Activated naive CD4-positive, alpha-beta T cell treated with anti-CD3 and anti-CD28 coated beads, Interleukin-2, amount 10 ng/mL, durations not matched to agents 7 days and 5 days (primary cell): ENCODE data around the gene AHRR.
A peak's percentile ranks its signal among the peaks of the same experiment; 100 is the strongest.

ENCODE experiments used
- CTCF ChIA-PET: fragments of 350-600 bp; sonication (Branson Sonifier 250); formaldehyde crosslinking; loops from one replicate; lab custom pipeline; 2021; ENCODE audit warnings: antibody characterized with exemption; lab: Charles Lee
- DNase-seq: peaks from one replicate; pipeline ENCODE4 v3.0.0-alpha.2; 2020
- H3K27ac Mint-ChIP-seq: one replicate; pipeline ENCODE4 v1.8.0; 2021; ENCODE audit warnings: mild to moderate bottlenecking, moderate library complexity, mixed read lengths
- H3K27me3 Mint-ChIP-seq: one replicate; pipeline ENCODE4 v1.8.0; 2021; ENCODE audit warnings: mild to moderate bottlenecking, mixed read lengths
- H3K36me3 Mint-ChIP-seq: one replicate; pipeline ENCODE4 v1.8.0; 2021; ENCODE audit warnings: mixed read lengths
- H3K4me1 Mint-ChIP-seq: one replicate; pipeline ENCODE4 v1.8.0; 2021; ENCODE audit warnings: mixed read lengths
- H3K4me3 Mint-ChIP-seq: one replicate; pipeline ENCODE4 v1.8.0; 2021; ENCODE audit warnings: mild to moderate bottlenecking, moderate library complexity, mixed read lengths
- H3K9me3 Mint-ChIP-seq: one replicate; pipeline ENCODE4 v1.8.0; 2021; ENCODE audit warnings: mixed read lengths

Gene AHRR

GRCh38 chr5:420632-421286 is 99.2 kb downstream of the AHRR start:
- Mint-ChIP-seq H3K9me3 (no peaks in the 10 kb centered on the region), H3K27me3 (no peaks in the 10 kb centered on the region), H3K27ac (no peak overlapping the region), H3K4me3 (no peak overlapping the region), H3K4me1 (peaks cover 22% of the 10 kb centered on the region), H3K36me3 (no peaks in the 10 kb centered on the region)
- no peak for DNase-seq
- CTCF ChIA-PET: interaction anchor here (0.5 to 1.3 kb wide), 2 partner anchors 8 to 1187 kb away, joined by 3 read pairs; no protein-coding TSS in a partner anchor

DNA sequence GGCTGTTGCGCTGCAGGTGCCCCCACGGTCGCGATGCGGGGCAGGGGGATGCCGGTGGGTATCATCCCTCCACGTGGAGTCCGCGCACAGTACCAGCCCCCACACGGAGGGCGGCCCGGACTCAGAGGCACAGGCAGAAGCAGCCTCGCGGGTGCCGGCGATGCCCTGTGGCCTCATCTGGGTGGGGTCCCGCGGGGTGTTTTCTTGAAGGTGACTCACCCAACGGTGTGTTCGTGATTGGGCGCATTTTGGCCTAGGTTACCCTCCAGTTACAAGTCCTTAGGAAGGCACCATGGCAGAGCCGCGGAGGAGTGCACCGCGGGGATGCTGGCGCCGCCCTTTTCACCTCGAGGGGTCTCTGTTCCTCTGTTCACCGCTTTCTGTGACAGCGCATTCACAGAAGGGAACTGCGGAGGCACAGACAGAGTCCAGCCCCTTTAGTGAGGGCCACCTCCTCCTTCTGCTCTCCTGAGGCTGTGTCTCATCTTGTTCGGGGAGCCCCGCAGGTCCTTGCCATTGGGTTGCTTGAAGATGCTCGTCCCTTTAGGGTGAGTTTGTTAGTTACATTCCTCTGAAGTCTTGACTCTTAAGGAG is 99.9 kb downstream of the AHRR start:
- Mint-ChIP-seq H3K4me3 (no peak overlapping the region), H3K27me3 (no peaks in the 10 kb centered on the region), H3K9me3 (no peaks in the 10 kb centered on the region), H3K4me1 (peaks cover 22% of the 10 kb centered on the region), H3K36me3 (no peaks in the 10 kb centered on the region), H3K27ac (no peak overlapping the region)
- CTCF ChIA-PET: no interaction called here
- no peak for DNase-seq

DNA sequence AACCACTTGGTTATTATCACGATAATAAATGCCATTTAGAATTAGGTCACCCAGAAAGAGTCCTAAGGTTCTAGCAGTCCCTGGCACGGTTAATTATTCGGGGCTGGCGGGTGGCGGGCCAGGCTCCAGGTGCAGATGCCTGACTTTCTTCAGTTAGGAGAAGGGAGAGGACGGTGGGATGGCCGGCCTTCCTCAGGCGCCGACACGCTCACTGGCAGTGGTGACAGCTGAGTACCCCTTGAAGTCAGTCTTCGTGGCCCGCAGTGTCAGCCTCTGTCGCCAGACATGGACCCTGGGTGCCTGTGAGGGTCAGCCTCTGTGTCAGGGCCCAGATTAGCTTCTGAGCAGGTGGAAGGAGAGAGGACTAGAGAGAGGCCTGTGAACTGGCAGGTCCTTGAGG is 100.4 kb downstream of the AHRR start:
- CTCF ChIA-PET: no interaction called here
- no peaks in the 10 kb centered on the region for H3K9me3 Mint-ChIP-seq
- DNase-seq: no peak
- H3K4me1 Mint-ChIP-seq: peaks cover 22% of the 10 kb centered on the region
- H3K27me3 Mint-ChIP-seq: no peaks in the 10 kb centered on the region
- no peaks in the 10 kb centered on the region for H3K36me3 Mint-ChIP-seq
- H3K4me3 Mint-ChIP-seq: no peak overlapping the region
- H3K27ac Mint-ChIP-seq: no peak overlapping the region

DNA sequence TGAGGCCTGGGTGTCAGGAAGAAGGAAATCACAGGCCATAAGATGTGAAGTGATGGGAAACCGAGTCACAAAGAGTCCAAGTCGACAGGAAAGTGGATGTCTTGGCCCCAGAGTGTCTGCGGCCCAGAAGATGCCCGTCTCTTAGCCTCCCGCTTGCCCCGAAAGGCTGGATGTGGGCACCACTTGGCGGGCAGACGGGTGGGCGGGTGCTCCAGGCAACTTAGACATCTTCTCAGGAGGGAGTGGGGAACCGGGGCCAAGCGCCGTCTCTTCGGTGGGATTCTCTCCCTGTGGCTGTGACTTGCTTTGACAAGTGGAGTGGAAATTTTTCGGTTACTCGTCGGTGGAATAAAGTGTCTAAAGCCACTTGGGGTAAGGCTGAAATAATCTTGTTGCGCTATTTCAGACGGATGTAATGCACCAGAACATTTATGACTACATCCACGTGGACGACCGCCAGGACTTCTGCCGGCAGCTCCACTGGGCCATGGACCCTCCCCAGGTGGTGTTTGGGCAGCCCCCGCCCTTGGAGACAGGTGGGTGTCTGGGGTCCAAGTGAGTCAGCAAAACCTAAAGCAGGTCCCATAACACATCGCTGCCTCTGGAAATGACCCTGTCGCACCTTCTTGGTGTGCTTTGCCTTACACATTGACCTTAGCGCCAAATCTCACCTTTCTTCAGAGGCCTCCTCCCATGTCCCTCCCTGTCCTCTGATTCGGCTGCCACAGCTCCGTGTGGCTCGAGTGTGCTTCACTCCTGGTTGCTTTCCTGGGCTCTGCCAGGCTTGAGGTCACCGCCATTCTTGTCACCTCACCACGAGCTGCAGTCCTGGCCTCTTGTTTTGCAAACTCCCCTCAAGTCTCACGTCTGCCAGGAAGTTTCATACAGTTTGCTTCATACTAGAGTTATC is 101.1 kb downstream of the AHRR start:
- Mint-ChIP-seq H3K4me3 (no peak overlapping the region), H3K4me1 (peaks cover 22% of the 10 kb centered on the region), H3K9me3 (no peaks in the 10 kb centered on the region), H3K36me3 (no peaks in the 10 kb centered on the region), H3K27ac (no peak overlapping the region), H3K27me3 (no peaks in the 10 kb centered on the region)
- CTCF ChIA-PET: no interaction called here
- DNase-seq: no peak

DNA sequence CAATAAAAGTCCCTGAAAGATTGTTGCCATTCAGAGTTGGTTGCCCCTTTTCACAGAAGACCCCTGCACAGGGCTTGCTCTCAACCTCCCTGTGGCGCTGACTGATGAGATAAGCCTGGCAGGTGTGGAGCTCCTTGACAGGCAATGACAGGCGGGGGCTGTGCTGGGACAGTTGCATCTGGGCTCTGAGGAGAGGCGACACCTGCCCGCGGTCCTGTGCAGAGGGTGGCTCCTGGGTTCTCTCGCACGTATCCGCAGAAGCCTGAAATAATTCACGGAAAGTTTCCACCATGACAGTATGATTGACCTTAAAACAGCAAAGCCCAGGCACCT is 101.7 kb downstream of the AHRR start:
- H3K36me3 Mint-ChIP-seq: no peaks in the 10 kb centered on the region
- no peaks in the 10 kb centered on the region for H3K27me3 Mint-ChIP-seq
- H3K4me1 Mint-ChIP-seq: peaks cover 22% of the 10 kb centered on the region
- H3K4me3 Mint-ChIP-seq: no peak overlapping the region
- no peak overlapping the region for H3K27ac Mint-ChIP-seq
- CTCF ChIA-PET: interaction anchor here (3.2 kb wide), 1 partner anchor 105 kb away, joined by 44 read pairs; no protein-coding TSS in a partner anchor
- no peak for DNase-seq
- no peaks in the 10 kb centered on the region for H3K9me3 Mint-ChIP-seq

DNA sequence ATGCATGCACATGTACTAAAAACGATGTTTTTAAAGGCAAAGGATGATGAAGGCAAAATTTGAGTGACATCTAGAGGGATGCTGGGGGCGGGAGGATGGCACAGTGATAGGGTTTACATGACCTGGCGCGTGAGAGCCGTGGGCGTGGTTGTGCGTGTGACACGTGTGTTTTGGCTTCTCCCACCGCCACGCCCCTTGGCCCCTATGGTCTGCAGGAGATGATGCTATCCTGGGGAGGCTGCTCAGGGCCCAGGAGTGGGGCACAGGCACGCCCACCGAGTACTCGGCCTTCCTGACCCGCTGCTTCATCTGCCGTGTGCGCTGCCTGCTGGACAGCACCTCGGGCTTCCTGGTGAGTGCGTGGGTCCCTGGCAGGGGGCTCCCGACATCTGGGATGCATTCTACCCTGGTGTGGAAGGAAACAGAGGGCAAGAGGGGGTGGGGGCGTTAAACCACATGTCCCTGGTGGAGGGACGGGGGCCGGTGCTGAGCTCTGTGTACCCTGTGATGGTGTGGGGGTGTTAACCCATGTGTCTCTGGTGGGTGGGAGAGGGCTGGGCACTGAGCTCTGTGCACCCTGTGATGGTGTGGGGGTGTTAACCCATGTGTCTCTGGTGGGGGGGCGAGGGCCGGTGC is 102.2 kb downstream of the AHRR start:
- Mint-ChIP-seq H3K27me3 (no peaks in the 10 kb centered on the region), H3K4me3 (no peak overlapping the region), H3K9me3 (no peaks in the 10 kb centered on the region), H3K36me3 (no peaks in the 10 kb centered on the region), H3K27ac (no peak overlapping the region), H3K4me1 (peaks cover 22% of the 10 kb centered on the region)
- no peak for DNase-seq
- CTCF ChIA-PET: interaction anchor here (0.6 to 3.2 kb wide), 5 partner anchors 9 to 106 kb away, joined by 3 to 44 read pairs (median 3); no protein-coding TSS in a partner anchor

- no peak overlapping the region for H3K27ac Mint-ChIP-seq
- H3K36me3 Mint-ChIP-seq: no peaks in the 10 kb centered on the region
- H3K4me1 Mint-ChIP-seq: peaks cover 22% of the 10 kb centered on the region
- no peak overlapping the region for H3K4me3 Mint-ChIP-seq
- H3K27me3 Mint-ChIP-seq: no peaks in the 10 kb centered on the region
- no peak for DNase-seq
- CTCF ChIA-PET: interaction anchor here (0.6 to 3.2 kb wide), 14 partner anchors 10 to 236 kb away, joined by 3 to 44 read pairs (median 4); partner anchors contain the start of gene AHRR
- no peaks in the 10 kb centered on the region for H3K9me3 Mint-ChIP-seq
These were observed 103.0 kb downstream of the AHRR start for GRCh38 chr5:424301-425110.

- CTCF ChIA-PET: interaction anchor here (0.7 to 3.2 kb wide), 16 partner anchors 12 to 237 kb away, joined by 3 to 44 read pairs (median 4); partner anchors contain the start of genes AHRR and LRRC14B
These were observed 104.2 kb downstream of the AHRR start for GRCh38 chr5:425714-426113.

GRCh38 chr5:426392-426976 is 105.0 kb downstream of the AHRR start:
- Mint-ChIP-seq H3K4me1 (peaks cover 26% of the 10 kb centered on the region), H3K36me3 (no peaks in the 10 kb centered on the region), H3K27me3 (no peaks in the 10 kb centered on the region), H3K9me3 (no peaks in the 10 kb centered on the region), H3K4me3 (no peak overlapping the region), H3K27ac (no peak overlapping the region)
- DNase-seq: no peak
- CTCF ChIA-PET: interaction anchor here (0.7 to 3.2 kb wide), 14 partner anchors 12 to 238 kb away, joined by 3 to 44 read pairs (median 4); partner anchors contain the start of gene LRRC14B

More at GRCh38 chr5:425714-426113, 104.2 kb downstream of the AHRR start:
- H3K27me3 Mint-ChIP-seq: no peaks in the 10 kb centered on the region
- no peaks in the 10 kb centered on the region for H3K9me3 Mint-ChIP-seq
- peaks cover 25% of the 10 kb centered on the region for H3K4me1 Mint-ChIP-seq
- no peaks in the 10 kb centered on the region for H3K36me3 Mint-ChIP-seq
- peak; percentile 55 for DNase-seq
- H3K4me3 Mint-ChIP-seq: no peak overlapping the region
- no peak overlapping the region for H3K27ac Mint-ChIP-seq

GRCh38 chr5:427415-428087 is 106.0 kb downstream of the AHRR start:
- no peaks in the 10 kb centered on the region for H3K36me3 Mint-ChIP-seq
- peaks cover 26% of the 10 kb centered on the region for H3K4me1 Mint-ChIP-seq
- H3K4me3 Mint-ChIP-seq: no peak overlapping the region
- H3K27ac Mint-ChIP-seq: no peak overlapping the region
- no peaks in the 10 kb centered on the region for H3K27me3 Mint-ChIP-seq
- CTCF ChIA-PET: interaction anchor here (0.6 to 5.7 kb wide), 7 partner anchors 14 to 239 kb away, joined by 3 to 46 read pairs (median 4); partner anchors contain the start of gene AHRR
- no peak for DNase-seq
- H3K9me3 Mint-ChIP-seq: no peaks in the 10 kb centered on the region

GRCh38 chr5:428219-428618 is 106.7 kb downstream of the AHRR start:
- H3K27ac Mint-ChIP-seq: no peak overlapping the region
- CTCF ChIA-PET: interaction anchor here (0.9 to 5.7 kb wide), 8 partner anchors 8 to 111 kb away, joined by 3 to 46 read pairs (median 3); partner anchors contain the start of gene AHRR
- H3K4me1 Mint-ChIP-seq: peaks cover 21% of the 10 kb centered on the region
- DNase-seq: no peak
- H3K4me3 Mint-ChIP-seq: no peak overlapping the region
- H3K9me3 Mint-ChIP-seq: no peaks in the 10 kb centered on the region
- H3K36me3 Mint-ChIP-seq: no peaks in the 10 kb centered on the region
- H3K27me3 Mint-ChIP-seq: no peaks in the 10 kb centered on the region

- CTCF ChIA-PET: interaction anchor here (0.9 to 5.7 kb wide), 10 partner anchors 9 to 111 kb away, joined by 3 to 46 read pairs (median 4); partner anchors contain the start of gene AHRR
- Mint-ChIP-seq H3K4me1 (peaks cover 17% of the 10 kb centered on the region), H3K9me3 (no peaks in the 10 kb centered on the region), H3K4me3 (no peak overlapping the region), H3K27me3 (no peaks in the 10 kb centered on the region), H3K27ac (no peak overlapping the region), H3K36me3 (no peaks in the 10 kb centered on the region)
- no peak for DNase-seq
These were observed 107.4 kb downstream of the AHRR start for GRCh38 chr5:428754-429452.
